NT2/D1 (cell line): ENCODE results near the gene SLC9A2.

Source experiments
- SUZ12 ChIP-seq: IDR thresholded peaks from 2 replicates; pipeline ENCODE4 v1.6.1; 2011; ENCODE audit not compliant: insufficient read length, insufficient read depth; ENCODE audit errors: extremely low read depth
- YY1 ChIP-seq: IDR thresholded peaks from 2 replicates; pipeline ENCODE4 v1.6.1; 2011; ENCODE audit not compliant: insufficient read length, insufficient read depth
- ZNF274 ChIP-seq: IDR thresholded peaks from 2 replicates; pipeline ENCODE4 v1.6.1; 2011; ENCODE audit warnings: mild to moderate bottlenecking, low read depth, low read length

GRCh38 chr2:102636283-102636907 lies 17.0 kb downstream of the SLC9A2 start:
- no peak for TF ChIP-seq ZNF274
- no peak for TF ChIP-seq YY1
- no peak for TF ChIP-seq SUZ12
